ENCODE measurements around the gene TDRD12. TPM values are rescaled to one million over a fixed set of nuclear protein-coding genes. Genes with fewer than 3 reads are reported as not detected.

TDRD12 gene
- total and polyA plus RNA-seq, 2 experiments from 2014 or later = 0.68 to 2.8 TPM

GRCh38 chr19:32830231-32831014 lies 110.9 kb downstream of the TDRD12 start (continued):
- no peak for TF ChIP-seq CTCF (conservative IDR thresholded peaks at IDR 0.05; ENCODE audit: low read depth in 2 of 2)
- no peak for TF ChIP-seq POLR2AphosphoS5 (IDR thresholded peaks at IDR 0.05; ENCODE audit: low read depth)
- TF ChIP-seq JUNB (IDR thresholded peaks at IDR 0.05; ENCODE audit: unreplicated experiment) = no peak
- TF ChIP-seq REST (IDR thresholded peaks at IDR 0.05; ENCODE audit: unreplicated experiment) = no peak
- no peak for TF ChIP-seq ZNF331 (CRISPR knock-in tag; IDR thresholded peaks at IDR 0.05; ENCODE audit: low read depth)
- TF ChIP-seq ETS1 (IDR thresholded peaks at IDR 0.05) = no peak
- TF ChIP-seq EZH2 (IDR thresholded peaks at IDR 0.05; ENCODE audit: low read depth, unreplicated experiment) = no peak
- no peak for TF ChIP-seq NANOG (IDR thresholded peaks at IDR 0.05; ENCODE audit: borderline replicate concordance)
- no peak for TF ChIP-seq CREB1 (CRISPR knock-in tag; IDR thresholded peaks at IDR 0.05; ENCODE audit: low read depth)
- no peak for TF ChIP-seq STAT1 (IDR thresholded peaks at IDR 0.05; ENCODE audit: unreplicated experiment)

- Histone ChIP-seq H3K27me3 (ENCODE audit: insufficient read depth) (no peaks in the 10 kb centered on the region), H3K79me2 (replicated peaks; ENCODE audit: insufficient read depth) (no peaks in the 10 kb centered on the region), H3K4me2 (no peak overlapping the region), H3K27ac (ENCODE audit: low read depth) (no peak overlapping the region), H3K36me3 (ENCODE audit: insufficient read depth) (no peaks in the 10 kb centered on the region), H3K4me1 (ENCODE audit: insufficient read depth) (0 out of 2 replicates have a peak, but pooled peaks cover 6% of the 10 kb centered on the region), H2AFZ (no peak overlapping the region), H4K20me1 (replicated peaks; ENCODE audit: insufficient read depth) (no peaks in the 10 kb centered on the region), H3F3A (replicated peaks; ENCODE audit: low read depth) (no peaks in the 10 kb centered on the region), H3K9me2 (ENCODE audit: insufficient read depth) (no peaks in the 10 kb centered on the region), H3K4me3 (no peak overlapping the region)
- no peak overlapping the region for H3K4me3 Mint-ChIP-seq
- no peaks in the 10 kb centered on the region for H3K9me3 Mint-ChIP-seq
- DNase-seq (ENCODE audit: low spot score) (no peak), ATAC-seq (no peak)
- H3K27me3 Mint-ChIP-seq (ENCODE audit: insufficient read depth, low read depth, poor library complexity) = peaks cover 2% of the 10 kb centered on the region
- H3K36me3 Mint-ChIP-seq (ENCODE audit: low read depth) = no peaks in the 10 kb centered on the region
- H3K27ac Mint-ChIP-seq = no peak overlapping the region
- H3K4me1 Mint-ChIP-seq = peaks cover 11% of the 10 kb centered on the region
- TF ChIP-seq ETS1 (IDR thresholded peaks at IDR 0.05) (no peak), REST (IDR thresholded peaks at IDR 0.05; ENCODE audit: unreplicated experiment) (no peak), ZNF114 (CRISPR knock-in tag; IDR thresholded peaks at IDR 0.05) (no peak), JUNB (IDR thresholded peaks at IDR 0.05; ENCODE audit: unreplicated experiment) (no peak), CREB1 (CRISPR knock-in tag; IDR thresholded peaks at IDR 0.05; ENCODE audit: low read depth) (no peak), EZH2phosphoT487 (IDR thresholded peaks at IDR 0.05; ENCODE audit: unreplicated experiment) (no peak), NANOG (IDR thresholded peaks at IDR 0.05; ENCODE audit: borderline replicate concordance) (no peak)
Observed at GRCh38 chr19:32831611-32832010, 112.0 kb downstream of the TDRD12 start.
